IPS-NIHi11 (cell line): ENCODE measurements around the gene FYTTD1.

Experiments used
- DNase-seq: peaks from one replicate; pipeline ENCODE4 v3.0.0; 2012; ENCODE audit warnings: mixed read lengths, low spot score

Gene FYTTD1

DNA sequence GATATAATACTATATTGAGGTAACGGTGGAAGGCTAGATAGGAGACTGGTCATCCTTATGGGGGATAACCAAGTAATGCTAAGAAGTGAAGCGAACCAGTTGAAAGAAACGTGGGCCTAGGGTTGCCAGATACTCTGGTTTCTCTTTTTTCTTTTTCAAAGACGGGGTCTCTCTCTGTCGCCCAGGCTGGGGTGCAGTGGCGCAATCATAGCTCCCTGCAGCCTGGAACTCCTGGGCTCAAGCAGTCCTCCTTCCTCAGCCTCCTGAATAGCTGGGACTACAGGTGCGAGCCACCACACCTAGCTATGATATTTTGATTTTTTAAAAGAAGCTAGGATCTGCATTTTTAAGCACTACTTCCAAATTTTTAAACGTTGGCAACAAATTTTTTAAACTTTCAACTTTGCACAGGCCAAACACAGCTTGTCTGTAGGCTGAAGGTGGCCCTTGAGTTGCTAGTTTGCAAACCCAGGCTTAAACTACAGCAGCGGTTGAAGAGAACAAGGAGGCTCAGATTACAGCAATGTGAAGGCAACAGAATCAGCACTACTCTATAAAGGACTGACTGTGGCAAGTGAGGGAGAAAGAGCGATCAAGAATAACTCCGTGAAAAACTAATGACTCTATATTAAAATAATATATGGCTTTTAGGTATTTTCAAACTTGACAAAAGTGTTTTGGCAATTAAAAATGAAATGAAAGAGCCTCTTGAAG lies 11.8 kb upstream of the FYTTD1 start:
- DNase-seq = no peak

- no peak for DNase-seq
Observed at GRCh38 chr3:197742787-197743186, 6.9 kb upstream of the FYTTD1 start.

- no peak for DNase-seq
Observed at GRCh38 chr3:197746209-197746608, 3.5 kb upstream of the FYTTD1 start.

- no peak for DNase-seq
Observed at GRCh38 chr3:197746801-197747237, 2.9 kb upstream of the FYTTD1 start.

- DNase-seq = no peak
Observed at GRCh38 chr3:197748597-197749314, 927 bp upstream of the FYTTD1 start.

- DNase-seq = peak; percentile 71
Observed at GRCh38 chr3:197749315-197749600, 425 bp upstream of the FYTTD1 start.

- peak; percentile 83 for DNase-seq
Observed at GRCh38 chr3:197750396-197750831, 731 bp downstream of the FYTTD1 start.

- DNase-seq = peak; percentile 11
Observed at GRCh38 chr3:197750858-197751737, 1.4 kb downstream of the FYTTD1 start.

GRCh38 chr3:197752107-197752506 lies 2.4 kb downstream of the FYTTD1 start:
- DNase-seq = no peak

- DNase-seq = no peak
Observed at GRCh38 chr3:197753263-197753662, 3.6 kb downstream of the FYTTD1 start.

GRCh38 chr3:197756704-197757103 lies 7.0 kb downstream of the FYTTD1 start:
- no peak for DNase-seq

DNA sequence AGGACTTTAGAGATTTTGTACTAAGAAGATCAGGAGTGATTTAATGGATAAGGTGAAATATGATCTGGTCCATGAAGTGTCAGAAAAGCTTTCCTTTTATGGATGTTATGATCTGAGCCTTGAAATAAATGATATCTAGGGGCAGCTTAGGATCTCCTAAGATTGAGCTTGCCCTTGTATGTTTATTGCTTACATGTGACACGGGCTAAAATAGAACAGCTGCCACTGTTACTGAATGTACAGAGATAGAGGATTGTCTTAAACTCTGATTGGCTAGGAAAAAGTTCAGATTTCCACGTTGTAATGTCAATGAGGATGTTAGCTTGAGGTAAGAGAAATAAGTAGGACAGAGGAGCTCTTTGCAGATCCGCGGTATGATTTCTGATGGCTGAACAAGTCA lies 8.8 kb downstream of the FYTTD1 start:
- DNase-seq = no peak

DNA sequence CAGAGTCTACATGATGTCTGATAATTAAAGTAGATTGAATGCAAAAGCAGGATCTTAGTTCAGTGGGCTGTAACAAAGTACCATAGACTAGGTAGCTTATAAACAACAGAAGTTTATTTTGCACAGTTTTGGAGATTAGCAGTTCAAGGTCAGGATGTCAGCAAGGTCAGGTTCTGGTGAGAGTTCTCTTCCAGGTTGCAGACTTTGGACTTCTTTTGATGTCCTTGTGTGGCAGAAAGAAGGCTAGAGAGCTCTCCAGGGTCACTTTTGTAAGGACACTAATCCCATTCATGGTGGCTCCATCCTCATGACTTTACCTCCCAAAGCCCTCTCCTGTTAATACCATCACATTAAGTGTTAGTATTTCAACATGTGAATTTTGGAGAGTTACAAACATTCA lies 12.1 kb downstream of the FYTTD1 start:
- no peak for DNase-seq

DNA sequence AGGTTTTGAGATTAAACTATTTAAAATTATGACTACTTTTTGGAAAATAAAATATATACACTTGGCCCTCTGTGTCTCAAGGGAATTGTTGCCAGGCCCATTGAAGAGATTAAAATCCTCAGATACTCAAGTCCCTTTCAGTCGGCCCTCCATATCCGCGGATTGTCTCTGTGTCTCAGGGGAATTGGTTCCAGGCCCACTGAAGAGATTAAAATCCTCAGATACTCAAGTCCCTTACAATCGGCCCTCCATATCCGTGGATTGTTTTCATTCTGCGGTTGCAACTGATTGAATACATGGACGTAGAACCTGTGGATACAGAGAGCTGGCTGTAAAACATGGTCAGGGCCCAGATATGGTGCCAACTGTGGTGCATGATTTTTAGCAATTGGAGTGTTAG lies 25.6 kb downstream of the FYTTD1 start:
- no peak for DNase-seq

- DNase-seq = no peak
Observed at GRCh38 chr3:197782230-197782629, 32.5 kb downstream of the FYTTD1 start.

GRCh38 chr3:197784019-197784585 lies 34.4 kb downstream of the FYTTD1 start:
- no peak for DNase-seq

DNA sequence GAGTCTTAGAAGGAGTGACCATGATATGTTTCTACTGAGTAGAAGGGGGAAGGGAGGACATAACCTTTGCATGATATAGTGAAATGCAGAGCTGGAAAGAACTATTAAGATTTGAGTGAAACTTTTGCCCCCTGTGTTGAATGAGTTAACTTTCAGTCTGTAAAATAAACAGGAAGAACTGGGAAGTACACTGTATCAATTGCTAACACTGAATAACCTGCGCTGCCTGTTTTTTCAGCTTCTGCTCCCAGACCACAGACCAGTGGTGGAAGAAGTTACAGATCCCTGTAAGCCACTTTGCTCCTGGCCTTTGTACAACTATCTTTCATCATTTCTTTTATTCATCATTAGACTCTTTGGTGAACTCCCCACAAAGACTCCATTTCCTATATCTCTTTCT lies 37.7 kb downstream of the FYTTD1 start:
- DNase-seq = no peak

GRCh38 chr3:197789309-197789708 lies 39.6 kb downstream of the FYTTD1 start:
- DNase-seq = no peak

DNA sequence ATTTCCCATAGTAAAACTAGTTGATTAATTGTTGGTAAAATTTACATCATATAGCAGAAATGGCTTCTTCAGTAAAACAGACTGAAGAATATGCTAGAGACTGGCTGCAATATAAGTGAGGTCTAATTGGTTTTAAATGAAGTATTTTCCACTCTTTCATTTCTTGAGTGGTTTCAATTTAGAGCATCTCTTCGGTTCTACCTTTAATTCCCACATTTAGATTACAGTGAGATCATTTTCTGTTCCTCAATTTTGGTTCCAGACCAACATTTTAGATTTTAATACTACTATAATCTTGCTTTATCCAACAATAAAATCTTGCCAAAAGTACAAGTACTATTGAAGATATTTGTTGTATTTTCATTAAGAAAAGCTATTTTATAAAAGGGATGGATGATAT lies 40.4 kb downstream of the FYTTD1 start:
- no peak for DNase-seq

DNA sequence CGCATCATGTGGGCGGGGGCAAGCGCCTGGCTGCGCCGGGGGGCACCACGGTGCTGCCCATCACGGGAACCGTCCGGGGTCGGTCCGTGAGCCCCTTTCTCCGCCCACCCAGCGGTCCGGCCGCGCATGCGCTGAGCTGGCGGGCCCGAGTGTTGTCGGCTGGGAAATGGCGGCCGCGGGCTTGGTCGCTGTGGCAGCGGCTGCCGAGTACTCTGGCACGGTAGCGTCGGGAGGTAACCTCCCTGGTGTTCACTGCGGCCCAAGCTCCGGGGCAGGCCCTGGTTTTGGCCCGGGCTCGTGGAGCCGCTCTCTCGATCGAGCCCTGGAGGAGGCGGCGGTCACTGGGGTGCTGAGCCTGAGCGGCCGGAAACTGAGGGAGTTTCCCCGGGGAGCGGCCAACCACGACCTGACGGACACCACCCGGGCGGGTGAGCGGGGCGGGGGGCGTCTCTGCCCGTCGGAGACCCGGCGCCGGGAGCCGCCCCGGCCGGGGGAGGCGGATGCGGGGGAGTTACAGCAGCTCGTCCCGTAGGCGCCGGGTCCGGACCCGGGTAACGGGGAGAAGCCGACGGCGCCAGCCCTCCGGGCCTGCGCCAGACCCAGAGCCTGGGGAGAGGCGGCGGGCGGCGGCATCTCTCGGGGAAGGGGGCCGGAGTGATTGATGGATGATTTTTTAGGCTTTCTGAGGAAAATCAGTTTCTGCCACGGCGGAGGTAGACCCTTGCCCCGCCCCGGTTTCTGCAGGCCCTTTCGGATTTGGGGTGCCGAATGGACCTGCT lies 41.6 kb downstream of the FYTTD1 start, which contains the start of gene LRCH3:
TSS of gene LRCH3 (plus strand) at position 142 of the 779 bp plus-strand sequence. CDS start at position 167, 25 bp downstream.
- DNase-seq = peak; percentile 99

DNA sequence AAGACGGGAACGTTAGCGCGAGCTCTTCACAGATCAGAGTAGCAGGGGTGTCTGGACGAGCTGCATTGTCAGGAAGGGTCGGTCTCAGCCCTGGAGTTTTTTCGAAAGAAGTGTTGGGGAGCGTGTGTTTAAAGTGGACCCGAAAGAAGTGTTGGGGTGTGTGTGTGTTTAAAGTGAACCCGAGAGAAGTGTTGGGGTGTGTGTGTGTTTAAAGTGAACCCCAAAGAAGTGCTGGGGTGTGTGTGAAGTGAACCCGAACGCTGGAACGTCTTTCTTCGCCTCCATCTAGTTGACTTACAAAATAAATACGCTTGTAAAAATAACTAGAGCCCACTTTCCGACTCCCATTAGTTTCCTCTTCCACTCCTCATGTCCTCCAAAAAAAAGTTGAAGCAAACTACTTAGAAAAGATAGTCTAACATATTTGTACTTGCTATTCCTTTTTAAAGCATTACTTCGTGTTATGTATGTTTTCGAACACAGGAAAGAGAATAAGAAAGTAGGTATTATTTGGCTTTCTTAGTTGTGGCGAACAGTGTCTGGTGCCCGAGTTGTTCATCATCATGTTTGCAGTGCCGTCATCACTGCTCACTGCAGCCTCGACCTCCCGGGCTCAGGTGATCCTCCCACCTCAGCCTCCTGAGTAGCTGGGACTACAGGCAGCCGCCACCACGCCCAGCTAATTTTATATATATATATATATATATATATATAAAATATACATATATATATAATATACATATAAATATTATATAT lies 42.4 kb downstream of the FYTTD1 start:
- no peak for DNase-seq
